Body of pancreas (tissue), 4 donors: ENCODE data around the gene CDC45. TPM values are rescaled to one million over a fixed set of nuclear protein-coding genes. Genes with fewer than 3 reads are reported as not detected.
"Not testable (repeated sequence)": the region's sequence is repeated elsewhere in the genome, so short reads cannot be mapped to it uniquely, and the experiment has no call there.

ENCODE experiments used
- ATAC-seq: fragments of 150-250 bp; one replicate; pipeline ENCODE4 v1.9.1; 2016
- DNase-seq, 4 donors: peaks; one replicate each; pipeline ENCODE4 v3.0.0-alpha.2; 2019
- H3K27ac ChIP-seq, 4 donors: fragments of 200-600 bp; sonication (generic); 1 replicate in 3 of 4; 2 replicates in 1 of 4; pipeline versions ENCODE4 v1.5.1 to v1.6.1; 2016 to 2019; ENCODE audit warnings: mild to moderate bottlenecking in 1 of 4, mixed read lengths in 1 of 4, moderate library complexity in 1 of 4
- H3K27me3 ChIP-seq, 2 donors: fragments of 200-600 bp; sonication (generic); one replicate each; pipeline ENCODE4 v1.6.0; 2016; ENCODE audit warnings: mild to moderate bottlenecking in 1 of 2
- H3K36me3 ChIP-seq, 2 donors: fragments of 200-600 bp; sonication (generic); replicated peaks in 1 of 2; 2 replicates each; pipeline ENCODE4 v1.5.1; 2016; ENCODE audit warnings: low read depth in 2 of 2; ENCODE audit not compliant: insufficient read depth in 1 of 2
- H3K4me1 ChIP-seq: fragments of 200-600 bp; sonication (generic); one replicate; pipeline ENCODE4 v1.6.0; 2016
- H3K4me3 ChIP-seq, 2 donors: fragments of 200-600 bp; sonication (generic); 1 replicate in 1 of 2; 2 replicates in 1 of 2; pipeline ENCODE4 v1.5.1; 2016 to 2019
- H3K9me3 ChIP-seq, 3 donors: fragments of 200-600 bp; sonication (generic); 1 replicate in 2 of 3; 2 replicates in 1 of 3; pipeline ENCODE4 v1.5.1; 2016
- CTCF ChIP-seq, 7 experiments: fragments of 450-650 bp in 4 of 7; fragments of 200-600 bp in 3 of 7; sonication (generic) in 3 of 7; IDR thresholded peaks; one replicate each; pipeline ENCODE4 v1.5.1; 2016 to 2019; ENCODE audit warnings: antibody characterized with exemption in 7 of 7
- POLR2A ChIP-seq, 3 donors: fragments of 450-650 bp; IDR thresholded peaks; one replicate each; pipeline ENCODE4 v1.6.1; 2016; ENCODE audit warnings: antibody characterized with exemption in 3 of 3, mild to moderate bottlenecking in 2 of 3
- WGBS, 2 donors: methylation state at CpG; one replicate each; pipeline ENCODE4 v1.1.5; 2017; 5-methylcytosine and 5-hydroxymethylcytosine counted together
- intact Hi-C: fragments of 100-400 bp; cut with DNase I; formaldehyde crosslinking; loops from one replicate; pipeline ENCODE4 v1.15.1; 2023
- total RNA-seq, 2 donors: library from RNA; depleted of rRNA; stranded (reverse); fragments of >200 nt; gene quantifications; one replicate each; pipeline ENCODE4 v1.1.0, GENCODE V29; 2016

CDC45 gene
- total RNA-seq, 2 donors from 2014 or later, result not detected

- peak; percentile 79 for ATAC-seq
- WGBS, 2 donors, result 0% methylated on average over 39 of the region's 66 CpGs; no CpG with 5 or more reads in 1 of the 2 donors
- Histone ChIP-seq H3K36me3 (peaks cover 0 to 5% of the 10 kb centered on the region in 2 donors), H3K27ac (peak within 1 kb of the TSS; percentile 76 to 98 (median 92)), H3K27me3 (no peaks in the 10 kb centered on the region), H3K9me3 (no peaks in the 10 kb centered on the region), H3K4me3 (peak within 1 kb of the TSS; percentile 80 to 94), H3K4me1 (peaks cover 27% of the 10 kb centered on the region)
- DNase-seq, result peak; percentile 79 to 83 (median 81)
- intact Hi-C loops, result no loop called here
- TF ChIP-seq POLR2A (IDR thresholded peaks at IDR 0.05) (no peak), CTCF (IDR thresholded peaks at IDR 0.05) (no peak)
These were observed 48.0 kb upstream of the CDC45 start, which contains the start of gene HIRA for GRCh38 chr22:19431649-19432132. TSS of gene HIRA (minus strand) at chr22:19431733. CDS start at chr22:19431476, 257 bp downstream.

- Histone ChIP-seq H3K36me3 (peaks cover 0 to 5% of the 10 kb centered on the region in 2 donors), H3K4me1 (peaks cover 27% of the 10 kb centered on the region), H3K27ac (peak within 1 kb of the TSS; percentile 76 to 98 (median 92)), H3K27me3 (no peaks in the 10 kb centered on the region), H3K9me3 (no peaks in the 10 kb centered on the region), H3K4me3 (peak within 1 kb of the TSS; percentile 80 to 94)
- peak; percentile 93 to 95 (median 94) for DNase-seq
- ATAC-seq, result peak; percentile 94
- TF ChIP-seq POLR2A (IDR thresholded peaks at IDR 0.05) (peak; percentile 86 to 93 (median 90)), CTCF (IDR thresholded peaks at IDR 0.05) (peak in 2 of 7 experiments; percentile 11 to 36)
- intact Hi-C loops, result no loop called here
- WGBS, 2 donors, result 0 to 1% methylated on average over 7 to 74 of the region's 74 CpGs
These were observed 47.4 kb upstream of the CDC45 start, which contains the start of gene MRPL40 for GRCh38 chr22:19432133-19432851. TSS of gene MRPL40 (plus strand) at chr22:19432545. CDS start at chr22:19432555, 10 bp downstream.

GRCh38 chr22:19434401-19434800, 45.3 kb upstream of the CDC45 start:
- 80 to 92% methylated on average over 7 of the region's 7 CpGs for WGBS, 2 donors
- ATAC-seq (no peak), DNase-seq (no peak)
- Histone ChIP-seq H3K9me3 (no peaks in the 10 kb centered on the region), H3K36me3 (peaks cover 0 to 5% of the 10 kb centered on the region in 2 donors), H3K4me3 (no peak overlapping the region), H3K4me1 (peaks cover 25% of the 10 kb centered on the region), H3K27me3 (no peaks in the 10 kb centered on the region), H3K27ac (no peak overlapping the region)
- no peak for TF ChIP-seq POLR2A (IDR thresholded peaks at IDR 0.05)
- TF ChIP-seq CTCF (IDR thresholded peaks at IDR 0.05), result no peak
- intact Hi-C loops, result no loop called here

- Histone ChIP-seq H3K36me3 (peaks cover 0 to 5% of the 10 kb centered on the region in 2 donors), H3K27me3 (no peaks in the 10 kb centered on the region), H3K27ac (no peak overlapping the region), H3K4me1 (peaks cover 19% of the 10 kb centered on the region), H3K9me3 (no peaks in the 10 kb centered on the region), H3K4me3 (no peak overlapping the region)
- ATAC-seq, result no peak
- WGBS, 2 donors, result 66 to 70% methylated on average over 2 of the region's 2 CpGs
- intact Hi-C loops, result no loop called here
- DNase-seq, result no peak
- TF ChIP-seq POLR2A (IDR thresholded peaks at IDR 0.05) (no peak), CTCF (IDR thresholded peaks at IDR 0.05) (no peak)
These were observed 44.7 kb upstream of the CDC45 start for GRCh38 chr22:19434829-19435580.

GRCh38 chr22:19436444-19437161, 43.1 kb upstream of the CDC45 start:
- 90 to 93% methylated on average over 9 of the region's 9 CpGs for WGBS, 2 donors
- H3K4me3 ChIP-seq, intact Hi-C loops, H3K9me3 ChIP-seq, DNase-seq, H3K27me3 ChIP-seq, ATAC-seq, H3K36me3 ChIP-seq, H3K4me1 ChIP-seq, H3K27ac ChIP-seq: not testable (repeated sequence)
